PFSK-1 (cell line): Measurements from ENCODE around the gene PABPC3.

ENCODE experiments used
- FOXP2 ChIP-seq: optimal IDR thresholded peaks from 2 replicates; pipeline ENCODE3; 2011; ENCODE audit warnings: borderline replicate concordance, control low read depth, inconsistent platforms; ENCODE audit not compliant: insufficient read depth; ENCODE audit errors: extremely low read length, extremely low read depth
- POLR2AphosphoS5 ChIP-seq: IDR thresholded peaks from 2 replicates; pipeline ENCODE4 v1.6.1; 2012; ENCODE audit warnings: low read depth, mild to moderate bottlenecking, control low read depth, low read length, moderate library complexity
- REST ChIP-seq, 2 experiments: IDR thresholded peaks; 2 replicates each; pipeline versions ENCODE4 v1.6.1 to v1.8.0; 2011 to 2012; ENCODE audit warnings: low read depth in 2 of 2, low read length in 2 of 2, control low read depth in 1 of 2, inconsistent platforms in 1 of 2, mild to moderate bottlenecking in 1 of 2, moderate library complexity in 1 of 2; ENCODE audit not compliant: insufficient read depth in 1 of 2
- SIN3A ChIP-seq: IDR thresholded peaks from 2 replicates; pipeline ENCODE4 v1.6.1; 2012; ENCODE audit warnings: mild to moderate bottlenecking, low read length, moderate library complexity, borderline replicate concordance; ENCODE audit not compliant: insufficient read depth
- TAF1 ChIP-seq: IDR thresholded peaks from 2 replicates; pipeline ENCODE4 v1.6.1; 2012; ENCODE audit warnings: low read length, control low read depth, borderline replicate concordance; ENCODE audit not compliant: insufficient read depth

The PABPC3 gene

GRCh38 chr13:25131881-25132420 is 36.0 kb downstream of the PABPC3 start:
- TF ChIP-seq FOXP2 = no peak

- no peak for TF ChIP-seq TAF1
- TF ChIP-seq SIN3A = no peak
- TF ChIP-seq POLR2AphosphoS5 = no peak
- no peak for TF ChIP-seq FOXP2
- TF ChIP-seq REST (IDR thresholded peaks at IDR 0.05; ENCODE audit: insufficient read depth in 1 of 2, low read depth in 2 of 2, low read length in 2 of 2) = no peak
Observed at GRCh38 chr13:25132751-25133390, 36.9 kb downstream of the PABPC3 start.

GRCh38 chr13:25135896-25136295 is 40.0 kb downstream of the PABPC3 start:
- TF ChIP-seq POLR2AphosphoS5 (no peak), SIN3A (no peak), FOXP2 (no peak), TAF1 (no peak), REST (IDR thresholded peaks at IDR 0.05; ENCODE audit: insufficient read depth in 1 of 2, low read depth in 2 of 2, low read length in 2 of 2) (no peak)

GRCh38 chr13:25136880-25137787 is 41.2 kb downstream of the PABPC3 start:
- TF ChIP-seq SIN3A = no peak
- TF ChIP-seq POLR2AphosphoS5 = no peak
- TF ChIP-seq REST (IDR thresholded peaks at IDR 0.05; ENCODE audit: insufficient read depth in 1 of 2, low read depth in 2 of 2, low read length in 2 of 2) = no peak
- TF ChIP-seq TAF1 = no peak

- TF ChIP-seq TAF1 = no peak
- no peak for TF ChIP-seq SIN3A
- no peak for TF ChIP-seq POLR2AphosphoS5
Observed at GRCh38 chr13:25137788-25138115, 41.8 kb downstream of the PABPC3 start.

GRCh38 chr13:25141042-25141441 is 45.1 kb downstream of the PABPC3 start:
- TF ChIP-seq SIN3A (no peak), POLR2AphosphoS5 (no peak), TAF1 (no peak), FOXP2 (no peak), REST (IDR thresholded peaks at IDR 0.05; ENCODE audit: insufficient read depth in 1 of 2, low read depth in 2 of 2, low read length in 2 of 2) (no peak)
